GM19328 (cell line): ENCODE data around the gene CHN1.

Source experiments
- ATAC-seq: cut with Tn5 transposase; IDR thresholded peaks from one replicate; pipeline ENCODE4 v1.9.1; 2021; ENCODE audit warnings: mild to moderate bottlenecking, moderate library complexity; ENCODE audit not compliant: unreplicated experiment

Gene CHN1

DNA sequence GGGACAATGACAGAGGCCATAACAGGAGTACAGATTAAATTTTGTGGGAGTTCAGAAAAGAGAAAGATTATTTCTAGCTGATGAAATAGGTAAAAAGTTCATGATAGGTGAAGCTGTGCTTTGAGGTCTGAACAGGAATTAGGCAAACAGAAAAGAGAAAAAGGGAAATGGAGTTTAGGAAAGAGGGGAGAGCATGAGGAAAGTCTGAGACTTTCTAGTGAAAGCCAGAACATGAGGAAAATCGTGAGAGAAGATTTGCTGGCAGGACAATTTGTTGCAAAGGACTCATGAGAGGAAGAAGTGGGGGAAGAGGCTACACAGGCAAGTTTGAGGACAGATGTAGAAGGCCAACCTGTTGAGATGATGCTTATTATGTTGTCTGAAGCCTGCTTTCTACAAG lies 6.3 kb upstream of the CHN1 start:
- ATAC-seq: no peak

DNA sequence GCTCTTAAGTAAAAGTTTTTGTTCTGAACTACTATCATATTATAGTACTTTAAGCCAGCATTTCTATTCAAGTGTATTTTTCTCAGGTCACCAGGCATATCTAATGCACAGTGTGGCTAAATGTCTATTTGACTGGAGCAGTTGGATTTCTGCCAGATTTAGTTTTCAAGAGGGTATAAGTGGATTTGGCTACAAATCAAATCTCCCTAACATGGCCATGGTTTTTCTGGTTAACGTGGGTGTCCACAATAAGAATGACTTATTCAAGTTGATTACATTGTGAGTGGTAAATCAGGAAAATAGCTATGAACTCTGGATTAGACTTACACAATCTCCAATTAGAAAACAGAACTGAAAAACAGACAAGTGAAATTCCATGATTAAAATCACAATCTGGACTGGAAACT lies 5.7 kb upstream of the CHN1 start:
- no peak for ATAC-seq

DNA sequence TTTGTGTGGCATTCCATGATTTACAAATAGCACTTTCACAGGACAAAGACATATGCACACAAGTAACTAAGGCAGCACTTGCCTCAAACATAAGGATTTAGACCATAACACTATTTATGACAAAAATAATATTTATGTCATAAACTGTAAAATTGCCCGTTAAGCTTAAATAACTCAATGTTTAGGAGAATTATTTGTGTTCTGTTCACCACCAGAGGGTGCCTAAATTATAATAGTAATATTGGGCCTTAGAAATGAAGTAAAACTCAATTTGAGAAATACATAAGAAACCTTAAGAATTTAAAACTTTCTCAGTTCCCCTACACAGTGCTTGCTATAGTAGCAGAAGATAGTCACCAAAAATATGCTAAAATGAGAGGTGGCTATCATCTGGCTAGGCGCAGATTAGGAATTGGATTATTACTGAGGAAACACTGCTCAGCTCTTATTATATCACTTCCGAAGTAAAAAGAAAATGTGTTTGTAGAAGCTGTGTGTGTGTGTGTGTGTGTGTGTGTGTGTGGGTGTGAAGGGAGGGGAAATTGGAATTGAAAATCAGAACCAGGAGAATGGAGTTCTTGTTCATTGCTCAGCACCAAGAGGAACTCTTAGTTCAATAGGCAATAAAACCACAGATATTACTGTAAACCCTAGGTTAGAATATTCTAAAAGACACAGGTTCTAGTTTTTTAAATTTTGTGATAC lies 4.9 kb upstream of the CHN1 start:
- no peak for ATAC-seq

DNA sequence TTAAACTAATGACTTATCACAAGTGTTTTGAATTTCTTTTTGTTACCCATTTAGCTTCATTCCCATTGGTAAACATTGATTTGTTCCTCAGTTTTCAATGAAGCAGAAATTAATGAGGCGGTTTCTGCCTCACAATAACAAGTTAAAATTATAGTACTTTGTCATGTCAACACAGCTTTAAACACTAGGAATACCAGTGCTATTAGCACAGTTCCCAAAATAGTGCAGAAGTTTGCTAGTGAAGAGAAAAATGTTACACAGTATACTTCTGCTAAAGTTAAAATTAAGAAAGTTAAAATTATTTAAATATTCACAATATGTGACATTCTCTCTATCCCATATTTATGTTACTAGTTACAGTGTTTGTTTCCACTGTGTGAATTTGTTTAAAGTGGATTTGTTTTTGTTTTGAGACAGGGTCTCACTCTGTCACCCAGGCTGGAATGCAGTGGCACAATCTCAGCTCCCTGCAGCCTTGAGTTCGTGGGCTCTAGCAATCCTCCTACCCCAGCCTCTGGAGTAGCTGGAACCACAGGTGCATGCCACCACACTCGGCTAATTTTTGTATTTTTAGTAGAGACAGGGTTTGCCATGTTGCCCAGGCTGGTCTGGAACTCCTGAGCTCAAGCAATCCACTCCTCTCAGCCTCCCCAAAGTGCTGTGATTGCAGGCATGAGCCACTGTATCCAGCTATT lies 3.8 kb upstream of the CHN1 start:
- ATAC-seq: no peak

DNA sequence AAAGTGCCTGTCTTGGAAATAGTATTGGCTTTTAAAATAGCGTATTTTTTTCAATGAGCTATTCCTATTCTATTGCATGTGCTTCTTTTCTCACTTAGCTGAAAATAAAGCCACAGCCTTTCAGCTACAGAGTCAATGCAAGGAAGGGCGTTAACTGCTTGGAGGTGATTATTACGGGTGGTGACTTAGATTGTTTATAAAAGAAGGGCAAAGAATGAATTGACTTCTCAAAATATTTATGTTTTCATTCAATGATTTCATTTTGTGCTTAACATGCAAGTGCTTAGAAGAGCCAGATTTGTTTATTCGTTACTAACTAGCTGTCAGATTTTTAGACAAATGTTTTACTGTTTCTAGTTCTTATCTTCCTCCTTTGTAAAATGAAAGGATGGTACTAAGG lies 2.8 kb upstream of the CHN1 start:
- ATAC-seq: no peak

DNA sequence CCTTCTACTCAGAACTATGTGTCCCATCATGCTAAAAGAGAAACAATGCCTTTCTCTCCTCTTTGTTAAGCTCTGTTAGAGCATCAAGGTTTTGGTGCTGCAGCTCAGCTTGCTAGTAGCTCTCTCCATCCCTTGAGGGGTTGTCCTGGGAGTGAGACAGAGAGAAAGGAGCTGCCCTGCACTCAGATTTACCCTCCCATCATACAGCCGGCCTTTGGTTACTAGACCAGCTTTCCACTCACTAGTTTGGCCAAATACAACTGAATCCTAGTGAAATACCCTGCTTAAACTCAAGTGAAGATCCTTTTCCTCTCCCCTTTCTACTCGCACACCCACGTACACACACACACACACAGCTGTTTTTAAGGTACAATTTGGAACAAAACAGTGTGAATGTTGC lies 2.3 kb upstream of the CHN1 start:
- ATAC-seq: no peak

DNA sequence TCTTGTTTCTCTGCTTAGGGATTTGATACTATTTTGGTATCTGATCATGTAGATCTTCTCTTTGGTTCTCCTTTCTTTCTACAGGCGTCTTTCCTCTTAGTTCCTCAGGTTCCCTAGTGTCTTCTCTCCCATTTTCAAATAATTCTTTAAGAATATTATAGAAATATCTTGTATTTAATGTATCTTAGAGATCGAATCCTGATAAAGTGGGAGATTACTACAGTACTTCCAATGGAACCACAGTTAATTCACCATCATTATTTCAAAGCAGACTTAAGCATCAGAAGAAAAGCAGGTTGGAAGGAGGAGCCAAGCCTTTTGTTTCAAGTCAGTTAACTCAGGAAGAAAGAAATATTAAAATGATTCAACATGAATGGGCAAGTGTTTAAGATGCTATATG lies 1.1 kb upstream of the CHN1 start:
- no peak for ATAC-seq

DNA sequence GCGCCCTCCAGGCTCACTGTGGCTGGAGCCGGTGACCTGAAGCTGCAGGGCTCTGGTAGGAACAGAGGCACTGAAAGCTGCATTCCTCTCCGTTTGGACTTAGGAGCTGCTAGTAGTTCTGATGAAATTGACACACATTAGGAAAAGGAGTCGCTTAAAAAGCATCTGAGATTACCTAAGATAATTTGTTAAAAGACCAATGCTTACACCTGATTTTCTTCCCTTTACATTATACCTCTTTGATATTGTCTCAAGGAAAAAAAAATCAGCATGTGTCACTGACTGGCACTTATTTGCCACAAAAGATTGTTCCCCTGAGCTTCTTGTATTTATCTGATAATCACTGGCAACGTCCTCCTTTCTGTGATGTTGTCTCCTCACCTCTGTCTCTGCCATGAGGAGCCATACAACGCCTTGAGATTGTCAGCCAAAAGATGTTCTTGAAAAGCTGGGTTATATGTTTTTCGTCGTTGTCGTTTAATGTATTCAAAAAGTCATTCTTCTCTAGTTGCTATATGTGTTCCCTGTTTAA lies 618 bp upstream of the CHN1 start:
- no peak for ATAC-seq

DNA sequence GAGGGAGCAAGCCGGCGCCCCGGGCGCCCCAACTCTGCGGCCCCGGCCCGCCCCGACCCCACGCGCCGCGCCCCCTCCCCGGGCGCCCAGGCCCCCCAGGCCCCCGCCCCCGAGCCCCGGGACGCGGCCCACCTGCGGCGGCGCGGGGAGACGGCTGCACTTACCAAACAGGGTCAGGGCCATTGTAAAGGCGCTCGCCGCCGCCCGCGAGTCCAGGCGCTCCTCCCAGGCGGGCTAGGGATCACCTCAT lies 526 bp downstream of the CHN1 start:
- ATAC-seq: no peak

DNA sequence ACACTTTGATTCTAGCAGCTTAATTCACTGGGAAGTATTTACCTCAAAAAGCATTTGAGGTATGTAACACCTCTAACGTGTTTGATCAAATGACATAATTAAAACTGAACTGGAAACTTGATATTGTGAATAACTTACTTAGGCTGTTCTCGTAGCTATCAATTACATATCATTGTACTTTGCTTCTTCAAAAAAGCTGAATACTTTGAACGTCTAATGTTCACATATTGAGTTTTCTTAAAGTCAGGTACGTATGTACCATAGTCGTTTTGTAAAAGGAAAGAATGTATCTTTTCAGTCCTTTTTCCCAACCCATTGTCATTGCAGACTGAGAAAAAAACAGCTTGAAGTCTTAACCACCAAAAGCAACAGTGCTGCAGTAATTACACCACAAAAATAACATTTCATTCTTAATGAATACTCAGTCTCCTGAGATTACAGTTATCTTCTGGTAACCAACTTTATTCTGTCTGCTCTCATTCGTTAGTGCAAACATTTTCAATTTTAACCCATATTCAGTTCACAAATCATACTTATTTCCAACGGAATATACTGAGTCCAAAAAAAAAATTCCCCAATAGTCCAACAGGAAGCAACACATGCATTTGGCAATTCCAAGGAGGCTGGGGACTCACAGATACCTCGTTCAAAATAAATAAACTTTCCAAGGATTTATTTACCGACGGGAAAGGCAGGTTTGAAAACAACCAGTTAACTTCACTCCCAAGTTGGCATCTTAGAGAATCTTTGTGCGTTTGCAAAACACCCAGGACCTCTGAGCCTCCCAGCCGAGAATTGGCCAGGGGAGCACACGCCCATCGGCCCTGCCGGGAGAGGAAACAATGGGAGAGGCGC lies 1.1 kb downstream of the CHN1 start:
- no peak for ATAC-seq

DNA sequence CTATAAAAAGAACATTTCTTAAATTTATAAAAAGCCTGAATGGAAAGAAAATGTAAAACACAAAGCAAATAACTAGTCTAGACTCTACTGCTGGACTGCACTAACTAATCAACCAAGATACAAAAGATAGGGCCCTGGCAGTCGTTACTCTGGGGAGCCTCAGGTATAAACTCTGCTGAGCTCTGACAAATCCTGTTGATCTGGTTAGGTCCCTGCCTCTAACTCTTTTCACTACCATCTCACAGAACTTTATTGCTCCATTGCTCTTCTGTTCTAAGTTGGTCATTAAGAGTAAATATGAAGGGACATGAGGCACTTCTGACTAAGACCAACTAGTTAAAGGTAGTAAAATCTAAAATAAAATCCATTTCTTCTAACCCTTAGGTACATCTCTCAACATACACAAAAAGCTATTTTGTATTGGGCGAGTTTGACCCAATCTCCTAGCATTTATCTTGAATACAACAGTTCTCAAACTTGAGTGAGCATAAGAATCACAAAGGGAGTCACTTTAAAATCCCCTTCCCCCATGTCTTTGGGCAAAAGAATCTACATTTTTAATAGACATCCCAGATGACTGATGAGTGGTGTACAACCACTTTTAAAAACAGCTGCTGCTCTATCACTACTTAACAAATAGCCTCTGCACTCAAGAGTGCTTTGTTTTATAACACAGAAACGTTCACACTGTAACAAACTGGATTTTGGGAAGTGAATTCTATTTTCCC lies 2.5 kb downstream of the CHN1 start:
- ATAC-seq: no peak

DNA sequence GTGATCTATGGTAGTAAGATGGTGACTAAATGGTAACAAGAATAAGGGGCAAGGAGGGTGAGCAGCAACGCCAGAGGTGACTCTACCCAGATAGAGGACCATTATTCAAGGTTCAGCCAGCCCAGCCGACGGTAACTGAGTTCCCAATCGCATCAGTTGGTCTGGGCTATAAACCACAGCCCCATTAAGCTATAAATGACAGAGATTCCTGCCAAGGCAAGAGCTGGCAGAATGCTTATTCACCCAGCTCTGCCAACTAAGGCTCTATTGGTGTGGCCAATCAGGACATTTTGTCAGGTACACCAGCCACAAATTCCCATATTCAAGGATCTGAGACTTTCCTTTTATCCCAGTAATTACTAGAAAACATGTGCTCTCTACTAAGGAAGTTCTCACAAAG lies 3.6 kb downstream of the CHN1 start:
- no peak for ATAC-seq

DNA sequence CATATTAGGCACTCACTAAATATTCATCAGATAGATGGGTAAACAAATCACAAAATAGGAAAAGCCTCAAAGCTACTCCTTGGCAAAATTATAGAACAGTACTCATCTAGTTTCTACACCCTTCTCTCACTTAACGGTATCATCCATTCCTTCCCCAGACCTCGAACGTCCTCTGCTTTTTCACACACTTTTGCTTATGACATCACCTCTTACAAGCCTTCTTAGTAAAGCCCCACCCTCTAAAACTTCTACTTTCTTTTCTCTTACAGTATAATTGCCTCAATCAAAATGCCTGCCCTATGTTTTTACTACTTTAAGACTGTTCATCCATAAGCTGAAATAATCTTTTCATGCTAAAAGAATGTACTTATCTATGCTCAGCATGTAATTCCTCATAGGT lies 8.1 kb downstream of the CHN1 start:
- no peak for ATAC-seq

DNA sequence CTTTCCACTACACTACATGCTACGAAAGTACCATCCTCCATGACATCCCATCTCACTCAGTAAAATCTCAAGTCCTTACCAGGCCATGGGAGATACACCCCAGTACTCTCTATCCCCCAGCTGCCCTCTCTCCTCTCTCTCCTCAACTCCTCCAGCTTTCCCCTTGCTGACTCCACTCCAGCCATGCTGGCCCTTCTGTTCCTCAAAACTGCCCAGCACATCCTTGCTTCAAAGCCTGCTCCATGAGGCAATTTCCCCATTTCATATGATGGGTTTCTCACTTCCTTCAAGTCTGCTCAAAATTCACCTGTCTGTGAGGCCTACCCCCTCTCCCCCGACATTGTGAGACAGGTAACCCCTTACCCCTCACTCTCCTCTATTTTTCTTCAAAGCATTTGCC lies 8.6 kb downstream of the CHN1 start:
- ATAC-seq: no peak

DNA sequence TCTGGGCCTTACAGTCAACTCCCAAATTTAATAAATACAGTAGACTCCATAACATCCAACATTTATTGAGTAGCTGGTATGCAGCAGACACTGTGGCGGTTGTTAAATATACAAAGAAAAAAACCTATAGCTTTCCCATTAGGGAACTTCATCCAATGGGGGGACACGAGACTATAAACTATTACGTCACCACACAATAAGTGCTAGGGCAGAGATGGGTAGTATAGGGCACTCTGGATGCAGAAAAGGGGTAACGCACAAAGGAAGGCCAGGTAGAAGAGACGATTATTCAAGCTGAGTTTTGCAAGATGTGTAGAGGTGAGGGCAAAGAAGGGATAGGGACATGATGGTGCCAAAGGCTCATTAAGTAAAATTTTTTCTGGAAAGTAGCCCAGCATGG lies 10.8 kb downstream of the CHN1 start:
- ATAC-seq: no peak

DNA sequence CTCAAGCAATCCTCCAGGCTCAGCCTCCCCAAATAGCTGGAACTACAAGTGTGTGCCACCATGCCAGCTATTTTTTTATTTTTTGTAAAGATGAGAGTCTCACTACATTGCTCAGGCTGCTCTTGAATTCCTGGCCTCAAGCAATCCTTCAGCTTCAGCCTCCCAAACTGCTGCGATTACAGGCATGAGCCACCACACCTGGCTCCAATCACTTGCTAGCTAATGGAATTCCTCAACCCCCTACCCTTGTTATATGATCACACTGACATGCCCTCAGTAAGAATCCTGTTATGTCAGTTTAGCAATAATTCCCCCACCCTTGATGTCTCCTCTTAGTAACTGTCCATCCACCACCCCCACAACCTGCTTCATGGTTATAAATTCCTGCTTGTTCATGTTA lies 12.3 kb downstream of the CHN1 start:
- no peak for ATAC-seq

DNA sequence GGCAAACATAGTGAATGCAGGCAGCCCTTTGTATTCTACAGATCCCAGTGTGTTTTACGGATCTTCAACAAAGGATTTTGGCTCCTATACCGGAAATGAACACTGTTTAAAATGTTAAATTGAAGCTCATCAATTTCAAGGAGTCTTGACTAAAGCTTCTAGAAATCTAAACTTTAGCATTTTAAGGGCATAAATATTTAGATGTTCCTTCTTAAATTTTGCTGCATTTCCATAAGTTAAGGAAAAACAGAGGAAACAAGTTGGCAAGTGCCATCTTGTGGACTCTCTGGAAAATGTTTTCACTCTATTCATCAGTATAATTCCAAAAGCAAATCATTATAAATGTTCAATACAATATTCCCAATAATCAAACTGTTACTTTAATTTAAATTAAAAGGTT lies 19.6 kb downstream of the CHN1 start:
- ATAC-seq: no peak

DNA sequence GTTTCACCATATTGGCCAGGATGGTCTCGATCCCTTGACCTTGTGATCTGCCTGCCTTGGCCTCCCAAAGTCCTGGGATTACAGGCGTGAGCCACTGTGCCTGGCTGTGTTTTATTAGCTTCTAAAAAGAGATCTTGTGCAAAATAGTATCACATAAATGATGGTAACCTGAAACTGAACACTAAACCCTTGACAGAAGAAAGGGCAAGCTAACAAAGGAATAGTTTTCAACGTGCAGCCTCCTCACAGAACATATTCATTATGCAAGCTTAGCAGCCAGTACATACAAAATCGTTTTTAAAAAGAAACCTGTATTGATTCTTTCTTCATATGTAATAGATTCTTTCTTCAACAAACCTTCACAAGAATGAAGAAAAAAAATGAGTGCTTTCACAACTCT lies 20.6 kb downstream of the CHN1 start:
- no peak for ATAC-seq

DNA sequence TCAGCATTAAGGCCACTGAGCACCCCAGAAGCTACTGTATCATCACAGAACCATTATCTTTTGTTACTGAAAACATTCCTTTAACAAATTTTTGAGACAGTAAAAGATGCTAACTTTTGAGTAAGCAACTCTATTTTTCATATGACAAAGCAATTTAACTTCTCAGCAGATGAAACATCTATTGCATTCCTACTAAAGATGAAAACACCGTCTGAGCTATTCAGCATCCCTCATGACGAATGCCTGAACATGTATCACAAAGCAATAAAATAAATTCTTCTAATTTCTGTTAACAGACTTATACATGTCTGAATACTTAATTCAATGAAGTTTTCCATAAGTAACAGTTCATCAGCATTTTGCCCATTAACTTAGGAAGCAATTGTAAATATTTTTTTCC lies 23.9 kb downstream of the CHN1 start:
- ATAC-seq: no peak

DNA sequence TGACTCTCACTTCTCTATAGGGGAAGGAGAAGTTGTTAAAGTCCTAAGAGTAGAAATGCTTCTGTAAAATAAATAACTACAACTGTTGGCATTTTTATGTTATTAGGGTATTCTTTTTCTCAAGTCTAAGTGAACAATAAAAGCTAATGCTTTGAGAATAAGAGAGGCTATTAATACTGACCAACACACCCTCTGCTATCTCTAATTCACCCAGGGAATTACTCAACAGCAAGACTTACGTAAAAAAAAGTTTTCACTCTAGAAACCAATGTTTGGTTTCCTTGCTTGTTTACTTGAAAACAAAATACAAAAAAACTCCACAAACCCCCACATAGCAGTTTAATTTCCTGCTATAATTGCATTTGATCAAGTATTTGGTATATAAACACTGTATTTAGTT lies 25.2 kb downstream of the CHN1 start:
- no peak for ATAC-seq

DNA sequence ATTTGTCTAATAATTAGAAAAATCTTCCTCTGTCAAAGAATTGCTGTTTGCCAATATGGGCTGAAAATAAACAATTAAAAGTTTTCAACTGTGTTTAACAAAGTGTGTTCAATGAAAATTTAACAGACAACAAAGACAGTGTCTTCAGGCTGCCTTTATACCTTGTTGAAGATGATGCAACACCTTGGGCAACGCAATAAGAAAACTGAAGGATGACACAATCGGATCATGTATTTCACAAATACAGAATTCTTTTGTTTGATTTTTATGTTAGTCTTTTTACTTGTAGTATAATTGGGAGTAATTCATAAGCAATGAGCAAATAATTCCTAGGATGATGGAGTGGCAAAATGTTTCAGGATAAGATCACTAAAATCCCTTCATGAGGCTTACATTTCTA lies 27.8 kb downstream of the CHN1 start:
- ATAC-seq: no peak
